H1 (cell line): ENCODE results near the gene GPHB5. TPM values are rescaled to one million over a fixed set of nuclear protein-coding genes. Genes with fewer than 3 reads are reported as not detected.

Source experiments
- CTCF ChIA-PET: fragments of 300-600 bp; sonication (Branson Sonifier 250); formaldehyde crosslinking; loops from one replicate; lab custom pipeline; 2021; ENCODE audit not compliant: partially characterized antibody; lab: Charles Lee
- POLR2A ChIA-PET: fragments of 300-600 bp; sonication (Branson Sonifier 250); formaldehyde crosslinking; loops from one replicate; lab custom pipeline; 2021; ENCODE audit warnings: inconsistent platforms; ENCODE audit not compliant: partially characterized antibody; lab: Charles Lee
- DNase-seq, 2 experiments: peaks; one replicate each; pipeline versions ENCODE4 v3.0.0 to v3.0.0-alpha.2; 2010 to 2022; ENCODE audit warnings: low spot score in 2 of 2, low read depth in 1 of 2, mixed read lengths in 1 of 2
- FAIRE-seq: peaks from 2 replicates; lab custom pipeline; 2011; peaks lifted over from hg19 to GRCh38; lab: Jason Lieb, UNC
- H2AFZ ChIP-seq: 2 replicates; pipeline ENCODE4 v1.8.1; 2012; ENCODE audit warnings: low read length, inconsistent platforms
- H2AK5ac ChIP-seq: 2 replicates; pipeline ENCODE4 v1.6.1; 2013; ENCODE audit warnings: low read depth, low read length
- H2BK120ac ChIP-seq: replicated peaks from 2 replicates; pipeline ENCODE3; 2013; ENCODE audit warnings: low read depth, low read length, inconsistent platforms
- H2BK12ac ChIP-seq: 2 replicates; pipeline ENCODE4 v1.6.1; 2013; ENCODE audit warnings: low read depth, low read length
- H2BK15ac ChIP-seq: 2 replicates; pipeline ENCODE4 v1.6.1; 2013; ENCODE audit warnings: low read length
- H2BK20ac ChIP-seq: 2 replicates; pipeline ENCODE4 v1.6.1; 2013; ENCODE audit warnings: low read length
- H2BK5ac ChIP-seq: 2 replicates; pipeline ENCODE4 v1.6.1; 2013; ENCODE audit warnings: low read depth, low read length
- H3K14ac ChIP-seq: 2 replicates; pipeline ENCODE4 v1.6.1; 2013; ENCODE audit warnings: inconsistent platforms; ENCODE audit not compliant: insufficient read length
- H3K18ac ChIP-seq: 2 replicates; pipeline ENCODE4 v1.6.1; 2013; ENCODE audit warnings: low read length; ENCODE audit errors: extremely low read depth
- H3K23ac ChIP-seq: 2 replicates; pipeline ENCODE4 v1.6.1; 2013; ENCODE audit warnings: inconsistent platforms; ENCODE audit not compliant: insufficient read length
- H3K23me2 ChIP-seq: 2 replicates; pipeline ENCODE4 v1.6.1; 2013; ENCODE audit warnings: low read depth, low read length
- H3K27ac ChIP-seq: 2 replicates; pipeline ENCODE4 v1.6.1; 2011; ENCODE audit warnings: low read depth, low read length, inconsistent platforms
- H3K27me3 ChIP-seq, 4 experiments: replicated peaks in 1 of 4; 1 replicate in 1 of 4; 2 replicates in 3 of 4; pipeline versions ENCODE4 v1.6.1 to v1.8.1; 2011 to 2013; ENCODE audit warnings: low read length in 3 of 4, mild to moderate bottlenecking in 3 of 4, inconsistent platforms in 2 of 4, mixed read lengths in 2 of 4, moderate library complexity in 1 of 4; ENCODE audit not compliant: control insufficient read depth in 3 of 4, insufficient read depth in 3 of 4; ENCODE audit errors: extremely low read depth in 1 of 4
- H3K36me3 ChIP-seq, 4 experiments: 2 replicates each; pipeline versions ENCODE4 v1.6.1 to v1.8.1; 2011 to 2013; ENCODE audit warnings: mild to moderate bottlenecking in 4 of 4, low read length in 3 of 4, moderate library complexity in 2 of 4, control low read depth in 1 of 4, inconsistent platforms in 1 of 4; ENCODE audit not compliant: insufficient read depth in 4 of 4, control insufficient read depth in 2 of 4
- H3K4ac ChIP-seq: replicated peaks from 2 replicates; pipeline ENCODE3; 2013; ENCODE audit warnings: low read length, low read depth, mixed read lengths, inconsistent platforms; ENCODE audit not compliant: insufficient read length
- H3K4me1 ChIP-seq, 4 experiments: replicated peaks in 1 of 4; 1 replicate in 1 of 4; 2 replicates in 3 of 4; pipeline versions ENCODE4 v1.6.1 to v1.8.1; 2011 to 2013; ENCODE audit warnings: low read length in 3 of 4, inconsistent platforms in 2 of 4, mixed read lengths in 1 of 4; ENCODE audit not compliant: insufficient read depth in 4 of 4, control insufficient read depth in 3 of 4
- H3K4me2 ChIP-seq, 2 experiments: 2 replicates each; pipeline versions ENCODE4 v1.6.1 to v1.8.1; 2011 to 2013; ENCODE audit warnings: low read depth in 2 of 2, low read length in 2 of 2, control low read depth in 1 of 2, inconsistent platforms in 1 of 2, mild to moderate bottlenecking in 1 of 2; ENCODE audit not compliant: insufficient read depth in 1 of 2
- H3K4me3 ChIP-seq, 4 experiments: fragments of 200-600, 300-600 bp in 1 of 4; sonication (generic), shearing (Covaris generic), sonication (Bioruptor Twin) in 1 of 4; 2 replicates each; pipeline versions ENCODE4 v1.5.1 to v1.8.1; 2011 to 2016; ENCODE audit warnings: low read length in 4 of 4, low read depth in 3 of 4, control low read depth in 2 of 4, inconsistent platforms in 2 of 4, mild to moderate bottlenecking in 2 of 4, mixed read lengths in 1 of 4, moderate library complexity in 1 of 4; ENCODE audit not compliant: insufficient read depth in 2 of 4; ENCODE audit errors: extremely low read depth in 1 of 4
- H3K56ac ChIP-seq: replicated peaks from 2 replicates; pipeline ENCODE3; 2013; ENCODE audit warnings: low read depth, mild to moderate bottlenecking, mixed read lengths, low read length, inconsistent platforms; ENCODE audit not compliant: insufficient read length
- H3K79me1 ChIP-seq: 2 replicates; pipeline ENCODE4 v1.6.1; 2013; ENCODE audit warnings: low read depth, low read length, control low read depth
- H3K79me2 ChIP-seq, 2 experiments: 2 replicates each; pipeline versions ENCODE4 v1.6.1 to v1.8.1; 2012 to 2013; ENCODE audit warnings: low read length in 2 of 2, mild to moderate bottlenecking in 2 of 2, inconsistent platforms in 1 of 2; ENCODE audit not compliant: insufficient read depth in 2 of 2, control insufficient read depth in 1 of 2
- H3K9ac ChIP-seq, 4 experiments: replicated peaks in 1 of 4; 1 replicate in 1 of 4; 2 replicates in 3 of 4; pipeline versions ENCODE4 v1.6.1 to v1.8.1; 2011 to 2013; ENCODE audit warnings: low read depth in 3 of 4, low read length in 3 of 4, control low read depth in 2 of 4, mild to moderate bottlenecking in 2 of 4, moderate library complexity in 2 of 4, inconsistent platforms in 1 of 4; ENCODE audit errors: extremely low read depth in 1 of 4
- H3K9me3 ChIP-seq, 2 experiments: 2 replicates each; pipeline versions ENCODE4 v1.6.1 to v1.8.1; 2012 to 2013; ENCODE audit warnings: mild to moderate bottlenecking in 2 of 2, moderate library complexity in 2 of 2, control low read depth in 1 of 2, inconsistent platforms in 1 of 2, low read depth in 1 of 2, low read length in 1 of 2, mixed read lengths in 1 of 2; ENCODE audit not compliant: insufficient read depth in 2 of 2
- H4K20me1 ChIP-seq, 2 experiments: replicated peaks in 1 of 2; 2 replicates each; pipeline versions ENCODE3 to v1.8.1; 2011 to 2013; ENCODE audit warnings: inconsistent platforms in 2 of 2, low read length in 2 of 2, mild to moderate bottlenecking in 1 of 2; ENCODE audit not compliant: insufficient read depth in 2 of 2, control insufficient read depth in 1 of 2
- H4K5ac ChIP-seq: 2 replicates; pipeline ENCODE4 v1.6.1; 2013; ENCODE audit warnings: low read length, low read depth, mixed read lengths, inconsistent platforms; ENCODE audit not compliant: insufficient read length
- H4K8ac ChIP-seq: 2 replicates; pipeline ENCODE4 v1.8.0; 2013; ENCODE audit warnings: mild to moderate bottlenecking, moderate library complexity, low read length, inconsistent platforms; ENCODE audit not compliant: insufficient read depth; ENCODE audit errors: extremely low read depth
- H4K91ac ChIP-seq: replicated peaks from 2 replicates; pipeline ENCODE3; 2013; ENCODE audit warnings: low read length, mixed read lengths, inconsistent platforms; ENCODE audit not compliant: insufficient read length
- BACH1 ChIP-seq: IDR thresholded peaks from 2 replicates; pipeline ENCODE4 v1.6.1; 2012; ENCODE audit warnings: low read length, improper control_type of control experiment
- CBX5 ChIP-seq: fragments of 300-800, 300-1000 bp; sonication (generic); IDR thresholded peaks from 2 replicates; pipeline ENCODE4 v1.7.1; 2016; ENCODE audit warnings: antibody characterized with exemption, low read length, low read depth
- CEBPB ChIP-seq: IDR thresholded peaks from 2 replicates; pipeline ENCODE4 v1.6.1; 2012; ENCODE audit warnings: low read depth, low read length
- CHD1 ChIP-seq: IDR thresholded peaks from 2 replicates; pipeline ENCODE4 v1.6.1; 2012; ENCODE audit warnings: low read depth, low read length, improper control_type of control experiment
- CHD2 ChIP-seq: IDR thresholded peaks from 2 replicates; pipeline ENCODE4 v1.6.1; 2012; ENCODE audit warnings: low read length, improper control_type of control experiment
- HDAC2 ChIP-seq, 2 experiments: fragments of 300-600 bp in 1 of 2; sonication (generic) in 1 of 2; IDR thresholded peaks; 2 replicates each; pipeline ENCODE4 v1.6.1; 2011 to 2012; ENCODE audit warnings: low read depth in 2 of 2, low read length in 2 of 2, mild to moderate bottlenecking in 2 of 2, moderate library complexity in 2 of 2, borderline replicate concordance in 1 of 2, inconsistent platforms in 1 of 2
- HDAC6 ChIP-seq: IDR thresholded peaks from one replicate; pipeline ENCODE4 v1.7.1; 2012; ENCODE audit warnings: low read depth, mild to moderate bottlenecking, inconsistent platforms, low read length, moderate library complexity
- KDM4A ChIP-seq: IDR thresholded peaks from one replicate; pipeline ENCODE4 v1.7.1; 2012; ENCODE audit warnings: low read depth, mild to moderate bottlenecking, moderate library complexity, low read length, inconsistent platforms; ENCODE audit not compliant: severe bottlenecking
- PHF8 ChIP-seq: fragments of 200-600 bp; sonication (generic); conservative IDR thresholded peaks from 2 replicates; pipeline ENCODE4 v1.7.1; 2012; ENCODE audit warnings: low read depth, mild to moderate bottlenecking, inconsistent platforms, low read length, moderate library complexity
- SAP30 ChIP-seq: fragments of 300-600 bp; sonication (generic); IDR thresholded peaks from 2 replicates; pipeline ENCODE4 v1.7.1; 2012; ENCODE audit warnings: low read length, moderate library complexity, mild to moderate bottlenecking, inconsistent platforms; ENCODE audit not compliant: insufficient read depth, insufficient replicate concordance
- SIRT6 ChIP-seq: IDR thresholded peaks from one replicate; pipeline ENCODE4 v1.7.1; 2012; ENCODE audit warnings: low read length, inconsistent platforms
- SUZ12 ChIP-seq: fragments of 200-600 bp; sonication (generic); IDR thresholded peaks from 2 replicates; pipeline ENCODE4 v1.6.1; 2012; ENCODE audit warnings: mild to moderate bottlenecking, inconsistent platforms, low read length, moderate library complexity, mixed read lengths
- TEAD4 ChIP-seq: IDR thresholded peaks from 2 replicates; pipeline ENCODE4 v1.6.1; 2012; ENCODE audit warnings: low read depth, low read length, inconsistent platforms, mixed read lengths
- USF2 ChIP-seq: IDR thresholded peaks from 2 replicates; pipeline ENCODE4 v1.6.1; 2011; ENCODE audit warnings: low read length, improper control_type of control experiment
- WGBS, 2 experiments: shearing (Covaris generic) in 1 of 2; methylation state at CpG; one replicate each; pipeline versions ENCODE4 v1.1.6 to v1.1.7; 2013 to 2015; ENCODE audit warnings: low lambda C conversion rate in 2 of 2, mixed read lengths in 2 of 2, inconsistent platforms in 1 of 2, low coverage in 1 of 2, missing lambda C conversion rate in 1 of 2; ENCODE audit not compliant: insufficient replicate concordance in 2 of 2, insufficient coverage in 1 of 2, insufficient read length in 1 of 2; ENCODE audit errors: extremely low coverage in 1 of 2, missing lambda C conversion rate in 1 of 2; 5-methylcytosine and 5-hydroxymethylcytosine counted together
- polyA plus RNA-seq, 7 experiments: library from polyadenylated mRNA; depleted of rRNA in 3 of 7; stranded (reverse) in 5 of 7; unstranded in 2 of 7; fragments of >200 nt in 5 of 7; fragments of 200-250 nt in 2 of 7; gene quantifications; 1 replicate in 5 of 7; 2 replicates in 1 of 7; 4 replicates in 1 of 7; pipeline versions ENCODE4 v1.2.1 to v1.2.3, GENCODE V29; 2011 to 2013; ENCODE audit warnings: missing spikeins in 2 of 7, mixed read lengths in 2 of 7
- total RNA-seq: library from RNA; stranded (reverse); fragmentation: NEBNext Ultra II Directional; extraction: Animal tissue kit (Norgen Biotek cat#: 25700); gene quantifications from 2 replicates; pipeline ENCODE4 v1.2.1, GENCODE V29; 2021

Gene GPHB5
- total and polyA plus RNA-seq, 2 of the 8 experiments (the other 6 are each of a cell fraction or from before 2014, with no cell fraction given), result not detected

- no peak overlapping the region for H3K14ac ChIP-seq
- no peak overlapping the region for H2BK20ac ChIP-seq
- WGBS, 2 experiments, result 92% methylated on average over 7 of the region's 7 CpGs; no CpG with 5 or more reads in 1 of the 2 experiments
- POLR2A ChIA-PET, result no interaction called here
- no peak overlapping the region for H3K4ac ChIP-seq
- no peak overlapping the region for H3K4me2 ChIP-seq
- CTCF ChIA-PET, result interaction anchor here (1.2 to 1.7 kb wide), 7 partner anchors 11 to 1117 kb away, joined by 3 to 6 read pairs (median 4); no protein-coding TSS in a partner anchor
- no peak overlapping the region for H3K18ac ChIP-seq
- no peak overlapping the region for H2BK5ac ChIP-seq
- no peak overlapping the region for H2AK5ac ChIP-seq
- H3K27me3 ChIP-seq, result no peaks in the 10 kb centered on the region
- no peak overlapping the region for H3K56ac ChIP-seq
- no peak overlapping the region for H2AFZ ChIP-seq
- no peak overlapping the region for H3K27ac ChIP-seq
- no peak overlapping the region for H4K8ac ChIP-seq
- no peak overlapping the region for H4K91ac ChIP-seq
- no peak overlapping the region for H3K9ac ChIP-seq
- H3K23ac ChIP-seq, result no peak overlapping the region
- no peak overlapping the region for H3K4me3 ChIP-seq
- peaks cover 0 to 6% (median 1%) of the 10 kb centered on the region in 4 experiments; a peak in 1 of 7 replicates for H3K4me1 ChIP-seq
- H4K5ac ChIP-seq, result no peak overlapping the region
- no peak overlapping the region for H2BK15ac ChIP-seq
- no peaks in the 10 kb centered on the region for H4K20me1 ChIP-seq
- FAIRE-seq, result no peak
- no peaks in the 10 kb centered on the region; the same call in 1 of the 2 replicates for H3K23me2 ChIP-seq
- no peak overlapping the region for H2BK120ac ChIP-seq
- no peaks in the 10 kb centered on the region for H3K79me1 ChIP-seq
- no peaks in the 10 kb centered on the region for H3K36me3 ChIP-seq
- H3K79me2 ChIP-seq, result no peaks in the 10 kb centered on the region
- no peak for DNase-seq
- H2BK12ac ChIP-seq, result no peak overlapping the region
- no peaks in the 10 kb centered on the region for H3K9me3 ChIP-seq
- TF ChIP-seq CEBPB, result no peak
- TF ChIP-seq USF2, result no peak
- no peak for TF ChIP-seq SIRT6
- TF ChIP-seq HDAC2 (IDR thresholded peaks at IDR 0.05; ENCODE audit: borderline replicate concordance in 1 of 2, low read depth in 2 of 2, low read length in 2 of 2), result no peak
- TF ChIP-seq BACH1, result no peak
- no peak for TF ChIP-seq CBX5
- no peak for TF ChIP-seq HDAC6
- no peak for TF ChIP-seq TEAD4
- no peak for TF ChIP-seq SUZ12
- TF ChIP-seq SAP30, result no peak
- no peak for TF ChIP-seq PHF8
- no peak for TF ChIP-seq CHD2
- no peak for TF ChIP-seq CHD1
- TF ChIP-seq KDM4A, result no peak
Observed at GRCh38 chr14:63283884-63284248, 34.9 kb downstream of the GPHB5 start.
